PC-9 (cell line): ENCODE measurements around the gene SLC2A6. TPM values are rescaled to one million over a fixed set of nuclear protein-coding genes. Genes with fewer than 3 reads are reported as not detected.
A peak's percentile ranks its signal among the peaks of the same experiment; 100 is the strongest.

Experiments
- BruUV-seq: library from RNA; stranded (reverse); fragments of 400-500 nt; replicated peaks from 2 replicates; lab custom pipeline; 2021; lab: Mats Ljungman, UMichigan
- CTCF ChIA-PET: fragments of 300-600 bp; sonication (Branson Sonifier 250); formaldehyde crosslinking; loops from one replicate; lab custom pipeline; 2022; ENCODE audit warnings: antibody characterized with exemption; lab: Charles Lee
- POLR2A ChIA-PET: fragments of 300-600 bp; sonication (Branson Sonifier 250); formaldehyde crosslinking; loops from one replicate; lab custom pipeline; 2022; ENCODE audit warnings: antibody characterized with exemption; ENCODE audit not compliant: unreplicated experiment; lab: Charles Lee
- DNase-seq, 2 experiments: peaks; one replicate each; pipeline versions ENCODE4 v3.0.0 to v3.0.0-alpha.2; 2015 to 2022; ENCODE audit warnings: mixed read lengths in 1 of 2
- H2AFZ ChIP-seq: fragments of 200-600 bp; sonication (generic); 2 replicates; pipeline ENCODE4 v1.8.1; 2017; ENCODE audit warnings: antibody characterized with exemption
- H3F3A ChIP-seq: fragments of 200-600 bp; sonication (generic); 2 replicates; pipeline ENCODE4 v1.8.1; 2017; ENCODE audit warnings: antibody characterized with exemption, mild to moderate bottlenecking, low read depth; ENCODE audit not compliant: insufficient read depth
- H3K27ac ChIP-seq: fragments of 200-600 bp; sonication (generic); 2 replicates; pipeline ENCODE4 v1.6.1; 2016; ENCODE audit warnings: mixed run types
- H3K27me3 ChIP-seq: fragments of 200-600 bp; sonication (generic); 2 replicates; pipeline ENCODE4 v1.6.1; 2016; ENCODE audit warnings: low read depth, mixed run types; ENCODE audit not compliant: insufficient read depth
- H3K36me3 ChIP-seq: fragments of 200-600 bp; sonication (generic); 2 replicates; pipeline ENCODE4 v1.6.1; 2016; ENCODE audit warnings: low read depth, mixed run types
- H3K4me1 ChIP-seq: fragments of 200-600 bp; sonication (generic); replicated peaks from 2 replicates; pipeline ENCODE4 v1.6.1; 2016; ENCODE audit warnings: mixed run types; ENCODE audit not compliant: insufficient read depth
- H3K4me2 ChIP-seq: fragments of 200-600 bp; sonication (generic); 2 replicates; pipeline ENCODE4 v1.6.1; 2017; ENCODE audit warnings: mixed run types
- H3K4me3 ChIP-seq: fragments of 200-600 bp; sonication (generic); 2 replicates; pipeline ENCODE4 v1.6.1; 2016; ENCODE audit warnings: mixed run types
- H3K79me2 ChIP-seq: fragments of 200-600 bp; sonication (generic); 2 replicates; pipeline ENCODE4 v1.6.1; 2017; ENCODE audit warnings: low read depth, mixed run types
- H3K9me2 ChIP-seq: fragments of 200-600 bp; sonication (generic); 2 replicates; pipeline ENCODE4 v1.8.1; 2017; ENCODE audit warnings: mild to moderate bottlenecking; ENCODE audit not compliant: insufficient read depth
- H3K9me3 ChIP-seq: fragments of 200-600 bp; sonication (generic); 2 replicates; pipeline ENCODE4 v1.8.1; 2016; ENCODE audit warnings: low read depth; ENCODE audit not compliant: insufficient read depth
- H4K20me1 ChIP-seq: fragments of 200-600 bp; sonication (generic); 2 replicates; pipeline ENCODE4 v1.8.1; 2017; ENCODE audit not compliant: insufficient read depth
- EZH2 ChIP-seq: fragments of 200-600 bp; sonication (generic); IDR thresholded peaks from 2 replicates; pipeline ENCODE4 v1.8.0; 2017; ENCODE audit warnings: antibody characterized with exemption, low read depth
- intact Hi-C: fragments of 100-400 bp; cut with micrococcal nuclease; formaldehyde crosslinking; loops from one replicate; pipeline ENCODE4 v1.10.0; 2022; ENCODE audit not compliant: unreplicated experiment
- total RNA-seq: library from RNA; stranded (reverse); gene quantifications from 2 replicates; pipeline ENCODE4 v1.2.3, GENCODE V29; 2021
- TF ChIP-seq, protein P1 (sequence below): fragments of 200-600 bp; sonication (generic); conservative IDR thresholded peaks from 2 replicates; pipeline ENCODE4 v1.6.1; 2017; ENCODE audit warnings: mixed run types, antibody characterized with exemption, mild to moderate bottlenecking, moderate library complexity

Gene SLC2A6
- total RNA-seq, 1 experiment from 2014 or later = 13.1 TPM

DNA sequence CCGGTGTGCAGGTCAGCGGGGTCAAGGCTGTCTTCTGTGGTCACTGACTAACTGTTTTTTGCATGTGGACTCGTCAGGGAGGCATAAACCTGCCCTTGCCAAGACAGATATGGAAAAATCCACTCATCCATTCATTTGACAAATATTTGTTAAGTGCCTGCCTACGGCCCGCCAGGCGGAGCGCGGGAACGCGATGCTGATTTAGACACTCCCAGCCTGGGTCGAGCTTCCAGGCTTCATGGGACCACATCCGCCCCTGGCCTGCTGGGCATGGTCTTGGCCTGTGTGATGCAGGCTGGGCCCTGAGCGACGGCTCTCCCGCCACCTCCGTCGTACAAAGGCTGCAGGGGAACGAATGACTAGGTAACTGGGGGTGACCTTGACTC, 27.7 kb upstream of the SLC2A6 start:
- Histone ChIP-seq H2AFZ (no peak overlapping the region), H3K4me1 (peaks cover 22% of the 10 kb centered on the region), H3K4me2 (peak overlapping the region; percentile 40), H3K27ac (no peak overlapping the region), H3K4me3 (no peak overlapping the region), H3K79me2 (no peaks in the 10 kb centered on the region), H3K9me2 (no peaks in the 10 kb centered on the region), H3F3A (peaks cover 5% of the 10 kb centered on the region; the same call in 1 of the 2 replicates), H3K36me3 (no peaks in the 10 kb centered on the region), H4K20me1 (no peaks in the 10 kb centered on the region), H3K27me3 (peaks cover 44% of the 10 kb centered on the region), H3K9me3 (peaks cover 9% of the 10 kb centered on the region)
- ChIA-PET CTCF (interaction anchor here (0.6 kb wide), 1 partner anchor 399 kb away, joined by 4 read pairs; no protein-coding TSS in a partner anchor), POLR2A (interaction anchor here (0.6 to 0.8 kb wide), 3 partner anchors 47 to 476 kb away, joined by 3 to 6 read pairs (median 5); partner anchors contain the start of genes CACFD1 and GTF3C5)
- DNase-seq = peak; percentile 85 to 89
- TF ChIP-seq EZH2 = no peak
- TF ChIP-seq, protein P1, sequence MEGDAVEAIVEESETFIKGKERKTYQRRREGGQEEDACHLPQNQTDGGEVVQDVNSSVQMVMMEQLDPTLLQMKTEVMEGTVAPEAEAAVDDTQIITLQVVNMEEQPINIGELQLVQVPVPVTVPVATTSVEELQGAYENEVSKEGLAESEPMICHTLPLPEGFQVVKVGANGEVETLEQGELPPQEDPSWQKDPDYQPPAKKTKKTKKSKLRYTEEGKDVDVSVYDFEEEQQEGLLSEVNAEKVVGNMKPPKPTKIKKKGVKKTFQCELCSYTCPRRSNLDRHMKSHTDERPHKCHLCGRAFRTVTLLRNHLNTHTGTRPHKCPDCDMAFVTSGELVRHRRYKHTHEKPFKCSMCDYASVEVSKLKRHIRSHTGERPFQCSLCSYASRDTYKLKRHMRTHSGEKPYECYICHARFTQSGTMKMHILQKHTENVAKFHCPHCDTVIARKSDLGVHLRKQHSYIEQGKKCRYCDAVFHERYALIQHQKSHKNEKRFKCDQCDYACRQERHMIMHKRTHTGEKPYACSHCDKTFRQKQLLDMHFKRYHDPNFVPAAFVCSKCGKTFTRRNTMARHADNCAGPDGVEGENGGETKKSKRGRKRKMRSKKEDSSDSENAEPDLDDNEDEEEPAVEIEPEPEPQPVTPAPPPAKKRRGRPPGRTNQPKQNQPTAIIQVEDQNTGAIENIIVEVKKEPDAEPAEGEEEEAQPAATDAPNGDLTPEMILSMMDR = no peak
- intact Hi-C loops = loop anchor here (10.0 kb wide), 1 partner anchor 228 kb away; the partner anchor contains the start of gene SARDH
- BruUV-seq = no TSS peak

DNA sequence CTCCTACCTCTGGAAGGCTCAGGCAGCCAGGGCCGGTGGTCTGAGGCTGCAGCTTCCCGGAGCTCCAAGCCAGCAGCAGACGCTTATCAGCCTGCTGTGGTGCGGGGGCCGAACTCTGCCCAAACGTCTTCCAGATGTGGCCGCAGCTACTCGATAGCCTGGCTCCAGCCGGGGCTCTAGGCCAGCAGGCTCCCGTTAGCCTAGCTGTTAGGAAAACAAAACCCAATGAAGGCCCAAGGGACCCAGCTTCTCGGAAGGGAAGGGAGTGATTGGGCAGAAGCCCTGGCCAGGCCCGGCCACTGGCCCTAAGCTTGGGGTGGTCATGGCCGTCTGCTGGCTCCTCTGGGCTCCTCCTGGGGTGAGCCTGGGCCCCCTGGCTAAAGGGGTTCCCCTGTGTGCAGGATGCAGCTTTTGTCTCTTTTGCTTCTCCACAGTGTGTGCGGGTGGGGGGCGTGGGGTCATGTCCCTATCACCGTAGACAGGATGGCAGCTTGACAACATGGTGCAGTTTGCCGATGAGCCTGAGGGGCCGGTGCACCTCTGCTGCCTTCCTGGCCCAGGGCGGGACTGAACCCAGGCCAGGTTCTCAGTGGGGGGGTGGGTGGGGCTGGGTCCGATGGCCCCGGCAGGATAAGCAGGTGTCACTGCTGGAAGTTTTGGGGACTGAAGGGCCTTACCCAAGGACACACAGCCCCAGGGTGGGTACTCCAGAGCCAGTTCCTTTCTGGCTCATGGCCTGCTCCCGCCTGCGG, 27.2 kb upstream of the SLC2A6 start:
- Histone ChIP-seq H3K79me2 (no peaks in the 10 kb centered on the region), H3F3A (peaks cover 5% of the 10 kb centered on the region; the same call in 1 of the 2 replicates), H3K4me3 (no peak overlapping the region), H2AFZ (no peak overlapping the region), H3K4me2 (no peak overlapping the region), H3K27me3 (peaks cover 48% of the 10 kb centered on the region), H3K36me3 (no peaks in the 10 kb centered on the region), H4K20me1 (no peaks in the 10 kb centered on the region), H3K9me3 (peaks cover 9% of the 10 kb centered on the region), H3K9me2 (no peaks in the 10 kb centered on the region), H3K4me1 (peaks cover 22% of the 10 kb centered on the region), H3K27ac (no peak overlapping the region)
- TF ChIP-seq EZH2 = no peak
- TF ChIP-seq, protein P1 = no peak
- ChIA-PET POLR2A (interaction anchor here (0.7 to 0.8 kb wide), 2 partner anchors 86 to 476 kb away, joined by 5 to 6 read pairs; partner anchors contain the start of gene GTF3C5), CTCF (interaction anchor here (0.6 kb wide), 1 partner anchor 10 kb away, joined by 4 read pairs; no protein-coding TSS in a partner anchor)
- no peak for DNase-seq
- no TSS peak for BruUV-seq
- intact Hi-C loops = loop anchor here (10.0 kb wide), 1 partner anchor 229 kb away; the partner anchor contains the start of gene SARDH

DNA sequence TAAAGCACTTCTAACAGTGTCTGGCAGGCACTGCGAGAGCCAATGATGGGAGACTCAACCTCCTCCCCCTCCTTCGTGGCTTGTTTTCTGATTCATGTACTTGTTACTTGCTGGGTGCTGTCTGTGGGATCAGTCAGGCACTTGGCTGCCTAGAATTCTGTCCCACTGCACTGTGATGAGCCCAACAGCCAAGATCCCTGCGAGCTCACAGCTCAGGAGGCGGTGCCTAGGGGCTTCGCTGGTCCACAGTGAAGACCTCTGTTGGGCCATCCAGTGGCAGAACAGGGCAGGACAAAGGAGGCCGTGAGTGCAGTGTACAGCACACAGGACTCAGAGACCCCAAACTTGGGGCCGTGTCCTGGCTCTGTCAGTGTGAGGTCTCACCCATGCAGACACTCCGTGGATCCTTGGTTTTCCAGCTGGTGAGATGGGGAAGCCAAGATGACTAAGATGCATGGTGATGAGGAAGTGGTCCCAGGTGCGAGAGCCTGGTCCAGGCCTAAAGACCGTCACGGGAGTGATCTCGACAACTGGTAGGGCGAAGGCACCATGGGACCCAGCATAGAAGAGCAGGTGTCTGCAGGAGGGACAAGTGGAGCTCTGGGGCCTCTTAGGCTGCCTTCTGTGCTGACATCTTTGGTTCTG, 26.4 kb upstream of the SLC2A6 start:
- POLR2A ChIA-PET = no interaction called here

More for the DNA sequence above, 26.4 kb upstream of the SLC2A6 start:
- peaks cover 22% of the 10 kb centered on the region for H3K4me1 ChIP-seq
- BruUV-seq = no TSS peak
- H3K9me3 ChIP-seq = peaks cover 9% of the 10 kb centered on the region
- no peaks in the 10 kb centered on the region for H3K9me2 ChIP-seq
- H4K20me1 ChIP-seq = no peaks in the 10 kb centered on the region
- H3K27me3 ChIP-seq = peaks cover 56% of the 10 kb centered on the region
- TF ChIP-seq, protein P1 = no peak
- no peak for TF ChIP-seq EZH2
- DNase-seq = no peak
- no peak overlapping the region for H3K27ac ChIP-seq
- H3K36me3 ChIP-seq = no peaks in the 10 kb centered on the region
- no peaks in the 10 kb centered on the region for H3K79me2 ChIP-seq
- no peak overlapping the region for H2AFZ ChIP-seq
- no peak overlapping the region for H3K4me2 ChIP-seq
- CTCF ChIA-PET = interaction anchor here (0.6 kb wide), 1 partner anchor 9 kb away, joined by 4 read pairs; no protein-coding TSS in a partner anchor
- no peak overlapping the region for H3K4me3 ChIP-seq
- peaks cover 5% of the 10 kb centered on the region; the same call in 1 of the 2 replicates for H3F3A ChIP-seq
- intact Hi-C loops = loop anchor here (10.0 kb wide), 1 partner anchor 229 kb away; the partner anchor contains the start of gene SARDH
